B cell (primary cell): ENCODE data around the gene GYS2. TPM values are rescaled to one million over a fixed set of nuclear protein-coding genes. Genes with fewer than 3 reads are reported as not detected.

Source experiments
- ATAC-seq: fragments of 200-7000 bp; cut with Tn5 transposase; one replicate; pipeline ENCODE4 v1.10.0; 2021; ENCODE audit warnings: low read depth, mild to moderate bottlenecking, moderate number of reproducible peaks, moderate library complexity
- CTCF ChIA-PET: fragments of 350-600 bp; sonication (Branson Sonifier 250); formaldehyde crosslinking; loops from one replicate; lab custom pipeline; 2021; ENCODE audit warnings: antibody characterized with exemption, inconsistent platforms; lab: Charles Lee
- POLR2A ChIA-PET: fragments of 350-600 bp; sonication (Branson Sonifier 250); formaldehyde crosslinking; loops from one replicate; lab custom pipeline; 2021; ENCODE audit warnings: antibody characterized with exemption; lab: Charles Lee
- DNase-seq: peaks from one replicate; pipeline ENCODE4 v3.0.0; 2013
- H2AFZ ChIP-seq: 2 replicates; pipeline ENCODE4 v1.6.1; 2012; ENCODE audit warnings: mild to moderate bottlenecking, low read depth, low read length; ENCODE audit not compliant: insufficient read depth, poor library complexity, severe bottlenecking
- H3K27ac ChIP-seq, 2 donors: 1 replicate in 1 of 2; 2 replicates in 1 of 2; pipeline ENCODE4 v1.5.1; 2012 to 2013; ENCODE audit warnings: low read length in 2 of 2, mild to moderate bottlenecking in 2 of 2, moderate library complexity in 1 of 2
- H3K27me3 ChIP-seq, 4 experiments: fragments of 200-600 bp in 1 of 4; sonication (generic) in 1 of 4; replicated peaks in 1 of 4; 1 replicate in 2 of 4; 2 replicates in 2 of 4; pipeline versions ENCODE4 v1.6.1 to v1.7.0; 2013 to 2016; ENCODE audit warnings: low read length in 3 of 4, mild to moderate bottlenecking in 2 of 4, mixed read lengths in 1 of 4, moderate library complexity in 1 of 4; ENCODE audit not compliant: insufficient read depth in 4 of 4, control insufficient read depth in 3 of 4; ENCODE audit errors: control extremely low read depth in 1 of 4
- H3K36me3 ChIP-seq, 2 experiments: replicated peaks in 1 of 2; 1 replicate in 1 of 2; 2 replicates in 1 of 2; pipeline versions ENCODE4 v1.6.1 to v1.7.1; 2013; ENCODE audit warnings: low read length in 1 of 2; ENCODE audit not compliant: insufficient read depth in 2 of 2, control insufficient read depth in 1 of 2; ENCODE audit errors: control extremely low read depth in 1 of 2, extremely low read depth in 1 of 2
- H3K4me1 ChIP-seq, 2 donors: fragments of 200-600 bp in 1 of 2; sonication (generic) in 1 of 2; 1 replicate in 1 of 2; 2 replicates in 1 of 2; pipeline versions ENCODE4 v1.5.1 to v1.6.1; 2013 to 2017; ENCODE audit warnings: low read length in 2 of 2; ENCODE audit not compliant: control insufficient read depth in 2 of 2, insufficient read depth in 2 of 2
- H3K4me2 ChIP-seq: replicated peaks from 2 replicates; pipeline ENCODE3; 2012; ENCODE audit warnings: mild to moderate bottlenecking, low read depth, low read length; ENCODE audit not compliant: poor library complexity, severe bottlenecking
- H3K4me3 ChIP-seq, 5 experiments: fragments of 200-600 bp in 1 of 5; sonication (generic) in 1 of 5; 1 replicate in 3 of 5; 2 replicates in 2 of 5; pipeline versions ENCODE4 v1.5.1 to v1.7.0; 2011 to 2016; ENCODE audit warnings: low read length in 4 of 5, mild to moderate bottlenecking in 4 of 5, low read depth in 2 of 5, control low read depth in 1 of 5, moderate library complexity in 1 of 5; ENCODE audit not compliant: insufficient read depth in 1 of 5; ENCODE audit errors: control extremely low read depth in 1 of 5, extremely low read depth in 1 of 5
- H3K79me2 ChIP-seq: fragments of 200-600 bp; sonication (generic); one replicate; pipeline ENCODE4 v1.6.0; 2016; ENCODE audit warnings: low read length; ENCODE audit not compliant: control insufficient read depth, insufficient read depth
- H3K9ac ChIP-seq: fragments of 200-600 bp; sonication (generic); 2 replicates; pipeline ENCODE4 v1.6.1; 2017; ENCODE audit warnings: mild to moderate bottlenecking, low read length, moderate library complexity
- H3K9me3 ChIP-seq, 3 donors: one replicate each; pipeline versions ENCODE4 v1.6.1 to v1.7.1; 2013; ENCODE audit warnings: low read length in 2 of 3; ENCODE audit not compliant: control insufficient read depth in 2 of 3, insufficient read depth in 1 of 3; ENCODE audit errors: control extremely low read depth in 1 of 3
- H4K20me1 ChIP-seq: 2 replicates; pipeline ENCODE4 v1.6.0; 2012; ENCODE audit warnings: mild to moderate bottlenecking, low read length; ENCODE audit not compliant: insufficient read depth, control insufficient read depth, poor library complexity, severe bottlenecking
- H3K27ac Mint-ChIP-seq: one replicate; pipeline ENCODE4 v1.8.0; 2021; ENCODE audit warnings: mixed read lengths
- H3K27me3 Mint-ChIP-seq: one replicate; pipeline ENCODE4 v1.8.0; 2021; ENCODE audit warnings: mixed read lengths
- H3K4me1 Mint-ChIP-seq: one replicate; pipeline ENCODE4 v1.8.0; 2021; ENCODE audit warnings: mixed read lengths
- H3K4me3 Mint-ChIP-seq: one replicate; pipeline ENCODE4 v1.8.0; 2021; ENCODE audit warnings: mixed read lengths
- H3K9me3 Mint-ChIP-seq: one replicate; pipeline ENCODE4 v1.8.0; 2022; ENCODE audit warnings: mixed read lengths; ENCODE audit not compliant: insufficient read depth
- CTCF ChIP-seq: fragments of 200-600 bp; IDR thresholded peaks from one replicate; pipeline ENCODE4 v1.8.0; 2022; ENCODE audit warnings: antibody characterized with exemption, mild to moderate bottlenecking
- EZH2 ChIP-seq: IDR thresholded peaks from 2 replicates; pipeline ENCODE4 v1.6.1; 2012; ENCODE audit warnings: borderline replicate concordance, low read depth, mild to moderate bottlenecking, moderate library complexity, low read length; ENCODE audit not compliant: insufficient read depth, poor library complexity, severe bottlenecking
- WGBS: methylation state at CpG from one replicate; pipeline ENCODE4 v1.1.5; 2013; ENCODE audit warnings: missing lambda C conversion rate; ENCODE audit not compliant: insufficient coverage; 5-methylcytosine and 5-hydroxymethylcytosine counted together
- intact Hi-C: fragments of 100-400 bp; cut with micrococcal nuclease; formaldehyde crosslinking; loops from one replicate; pipeline ENCODE4 v1.10.0; 2022
- polyA plus RNA-seq: library from polyadenylated mRNA; depleted of rRNA; stranded (reverse); fragments of >200 nt; gene quantifications from 2 replicates; pipeline ENCODE4 v1.2.3, GENCODE V29; 2012
- total RNA-seq, 2 donors: library from RNA; stranded (reverse); fragments of 120-200 nt in 1 of 2; gene quantifications; 1 replicate in 1 of 2; 2 replicates in 1 of 2; pipeline versions ENCODE4 v1.2.3 to v1.2.4, GENCODE V29; 2013 to 2022

Gene GYS2
- total and polyA plus RNA-seq, 2 donors (not counting 1 experiment from before 2014, with no cell fraction given) = not detected

- H3K4me1 Mint-ChIP-seq = peaks cover 21% of the 10 kb centered on the region
- DNase-seq = peak; percentile 59
- H3K36me3 ChIP-seq = peaks cover 4 to 35% of the 10 kb centered on the region in 2 experiments
- ChIA-PET POLR2A (no interaction called here), CTCF (no interaction called here)
- peaks cover 8% of the 10 kb centered on the region for H4K20me1 ChIP-seq
- H3K4me3 ChIP-seq = peak overlapping the region in 1 of 5 experiments; percentile 51
- H3K4me2 ChIP-seq = peak overlapping the region; percentile 60
- H3K4me1 ChIP-seq = peaks cover 8 to 12% of the 10 kb centered on the region in 2 donors
- intact Hi-C loops = no loop called here
- peak overlapping the region; percentile 57 for H3K27ac Mint-ChIP-seq
- H3K9ac ChIP-seq = peak overlapping the region; percentile 41
- ATAC-seq = peak; percentile 24
- peaks cover 12% of the 10 kb centered on the region for H3K79me2 ChIP-seq
- peak overlapping the region; percentile 71 for H3K4me3 Mint-ChIP-seq
- H3K27ac ChIP-seq = peak overlapping the region; percentile 29 to 71
- H2AFZ ChIP-seq = peak overlapping the region; percentile 70
- H3K27me3 Mint-ChIP-seq = no peaks in the 10 kb centered on the region
- no peaks in the 10 kb centered on the region for H3K9me3 ChIP-seq
- 36% methylated on average over 2 of the region's 2 CpGs for WGBS
- TF ChIP-seq CTCF (no peak), EZH2 (no peak)
- H3K27me3 ChIP-seq = no peaks in the 10 kb centered on the region
- no peaks in the 10 kb centered on the region for H3K9me3 Mint-ChIP-seq
Measured at GRCh38 chr12:21509768-21510167, 94.9 kb downstream of the GYS2 start.

DNA sequence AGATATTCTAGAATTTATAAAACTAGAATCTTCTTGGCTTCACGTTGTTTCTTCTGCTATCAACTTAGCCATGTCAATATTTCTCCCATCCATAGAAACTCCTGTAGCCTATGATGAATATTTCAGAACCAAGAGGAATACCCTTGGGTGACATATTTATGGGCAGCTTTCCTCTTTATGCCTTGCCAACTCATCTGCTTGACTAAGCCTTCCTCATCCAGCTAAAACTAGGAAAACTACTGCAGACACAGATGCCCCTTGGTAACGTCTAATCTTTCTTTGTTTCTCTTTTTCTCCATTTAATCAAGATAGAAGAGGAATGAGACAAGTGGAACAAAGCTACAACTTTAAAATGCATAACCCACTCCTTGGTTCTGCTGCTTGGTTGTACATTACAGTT lies 96.8 kb downstream of the GYS2 start:
- no peak for TF ChIP-seq CTCF
- TF ChIP-seq EZH2 = no peak
- DNase-seq = no peak
- H3K27me3 ChIP-seq = no peaks in the 10 kb centered on the region
- H3K4me2 ChIP-seq = no peak overlapping the region
- POLR2A ChIA-PET = no interaction called here
- H3K36me3 ChIP-seq = peaks cover 4 to 22% of the 10 kb centered on the region in 2 experiments
- Mint-ChIP-seq H3K27me3 (no peaks in the 10 kb centered on the region), H3K9me3 (no peaks in the 10 kb centered on the region), H3K27ac (no peak overlapping the region), H3K4me1 (peaks cover 34% of the 10 kb centered on the region), H3K4me3 (no peak overlapping the region)
- H3K79me2 ChIP-seq = peaks cover 31% of the 10 kb centered on the region
- intact Hi-C loops = no loop called here
- no peak overlapping the region for H3K4me3 ChIP-seq
- no CpG with 5 or more reads among the region's 2 CpGs for WGBS
- no peak overlapping the region for H2AFZ ChIP-seq
- no peak for ATAC-seq
- H3K9me3 ChIP-seq = no peaks in the 10 kb centered on the region
- no peak overlapping the region for H3K27ac ChIP-seq
- no peak overlapping the region for H3K9ac ChIP-seq
- CTCF ChIA-PET = no interaction called here
- peaks cover 8% of the 10 kb centered on the region for H4K20me1 ChIP-seq
- peaks cover 13 to 17% of the 10 kb centered on the region in 2 donors for H3K4me1 ChIP-seq
